NCI-H146 treated with DMSO at 0.1 percent for 48 hours (cell line): Measurements from ENCODE around the gene ACTG1.
"Not testable (repeated sequence)": the region's sequence is repeated elsewhere in the genome, so short reads cannot be mapped to it uniquely, and the experiment has no call there.

Experiments used
- DNase-seq: peaks from one replicate; lab custom pipeline; 2025; ENCODE audit not compliant: unreplicated experiment; lab: John Stamatoyannopoulos, UW

Gene ACTG1

DNA sequence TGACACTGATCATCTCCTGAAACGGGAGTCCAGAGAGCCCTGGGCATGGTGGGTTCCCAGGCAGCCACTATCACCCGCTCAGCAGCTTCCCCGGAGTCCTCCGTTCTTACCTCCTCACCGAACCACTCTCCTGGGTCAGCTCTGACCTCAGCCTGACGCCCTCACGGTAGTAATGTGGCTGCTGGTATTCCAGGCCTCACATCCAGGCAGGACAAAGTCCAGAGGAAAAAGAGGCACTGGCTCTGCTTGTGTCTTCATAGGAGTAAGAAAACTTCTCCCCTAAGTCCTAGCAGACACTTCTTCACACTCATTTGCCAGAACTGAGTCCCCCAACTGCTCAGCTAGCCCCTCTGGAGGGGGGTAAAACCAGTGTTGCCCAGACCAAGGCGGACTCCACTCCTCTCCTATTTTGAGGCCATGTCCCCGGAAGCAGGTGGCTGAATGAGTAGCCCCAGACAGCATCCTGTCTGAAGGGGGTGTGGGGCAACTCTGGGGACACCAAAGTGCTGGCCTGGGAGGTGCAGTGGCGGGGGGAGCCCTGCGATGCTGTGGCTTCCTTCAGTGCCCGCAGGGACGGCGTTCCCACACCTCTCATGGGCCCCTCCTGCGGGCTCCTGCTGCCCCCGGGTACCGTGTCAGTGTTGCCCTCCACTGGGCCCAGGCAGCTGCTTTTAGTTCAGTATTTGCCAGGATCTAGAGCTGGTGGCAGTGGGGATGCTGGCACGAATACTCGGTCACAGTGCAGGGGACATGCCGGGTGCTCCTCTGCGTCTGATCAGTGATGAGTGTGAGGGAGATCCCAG is 20.9 kb upstream of the ACTG1 start:
- no peak for DNase-seq

DNA sequence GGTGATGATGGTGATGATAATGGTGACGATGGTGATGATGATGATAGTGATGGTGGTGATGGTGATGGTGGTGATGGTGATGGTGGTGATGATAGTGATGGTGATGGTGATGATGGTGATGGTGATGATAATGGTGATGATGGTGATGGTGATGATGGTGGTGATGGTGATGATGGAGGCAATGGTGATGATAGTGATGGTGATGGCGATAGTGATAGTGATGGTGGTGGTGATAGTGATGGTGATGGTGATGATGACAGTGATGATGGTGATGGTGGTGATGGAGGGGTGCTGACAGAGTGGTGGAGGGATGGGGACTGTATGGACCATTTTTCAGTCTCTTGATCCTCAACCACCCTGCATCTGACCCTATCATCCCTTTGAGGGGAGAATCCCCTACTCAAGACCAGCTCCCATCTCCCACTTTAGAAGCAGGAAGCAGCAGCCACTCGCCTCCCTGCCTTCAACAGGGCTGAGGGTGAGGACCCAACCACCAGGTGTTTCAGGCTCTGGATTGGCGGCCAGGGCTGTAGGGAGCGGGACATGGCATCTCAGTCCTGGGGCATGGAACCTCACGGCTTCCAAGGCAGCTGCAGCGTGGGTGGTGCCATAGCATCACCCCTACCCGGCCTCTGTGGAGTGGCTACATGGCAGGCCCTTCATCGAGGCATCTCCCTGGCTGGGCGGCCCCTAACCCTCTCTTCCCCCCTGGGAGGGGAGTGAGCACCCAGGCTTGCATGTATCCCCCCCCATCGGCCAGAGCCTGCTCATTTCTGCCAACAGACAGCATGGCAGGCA is 20.1 kb upstream of the ACTG1 start:
- DNase-seq, result no peak

DNA sequence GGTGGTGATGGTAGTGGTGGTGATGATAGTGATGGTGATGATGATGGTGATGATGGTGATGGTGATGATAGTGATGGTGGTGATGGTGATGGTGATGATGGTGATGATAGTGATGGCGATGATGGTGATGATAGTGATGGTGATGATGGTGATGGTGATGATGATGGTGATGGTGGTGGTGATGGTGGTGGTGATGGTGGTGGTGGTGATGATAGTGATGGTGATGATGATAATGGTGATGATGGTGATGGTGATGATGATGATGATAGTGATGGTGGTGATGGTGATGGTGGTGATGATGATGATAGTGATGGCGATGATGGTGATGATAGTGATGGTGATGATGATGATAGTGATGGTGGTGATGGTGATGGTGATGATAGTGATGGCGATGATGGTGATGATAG is 19.4 kb upstream of the ACTG1 start:
- not testable (repeated sequence) for DNase-seq

DNA sequence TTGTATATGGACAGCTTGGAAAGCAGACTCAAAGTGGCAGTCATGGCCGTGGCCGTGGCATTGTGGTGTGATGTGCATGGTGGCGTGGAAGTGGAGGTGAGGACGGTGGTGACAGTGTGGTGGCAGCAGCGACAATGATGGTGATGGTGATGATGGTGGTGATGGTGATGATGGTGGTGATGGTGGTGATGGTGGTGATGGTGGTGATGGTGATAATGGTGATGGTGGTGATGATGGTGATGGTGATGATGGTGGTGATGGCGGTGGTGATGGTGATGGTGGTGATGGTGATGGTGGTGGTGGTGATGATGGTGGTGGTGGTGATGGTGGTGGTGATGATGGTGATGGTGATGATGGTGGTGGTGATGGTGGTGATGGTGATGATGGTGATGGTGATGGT is 18.4 kb upstream of the ACTG1 start:
- not testable (repeated sequence) for DNase-seq

DNA sequence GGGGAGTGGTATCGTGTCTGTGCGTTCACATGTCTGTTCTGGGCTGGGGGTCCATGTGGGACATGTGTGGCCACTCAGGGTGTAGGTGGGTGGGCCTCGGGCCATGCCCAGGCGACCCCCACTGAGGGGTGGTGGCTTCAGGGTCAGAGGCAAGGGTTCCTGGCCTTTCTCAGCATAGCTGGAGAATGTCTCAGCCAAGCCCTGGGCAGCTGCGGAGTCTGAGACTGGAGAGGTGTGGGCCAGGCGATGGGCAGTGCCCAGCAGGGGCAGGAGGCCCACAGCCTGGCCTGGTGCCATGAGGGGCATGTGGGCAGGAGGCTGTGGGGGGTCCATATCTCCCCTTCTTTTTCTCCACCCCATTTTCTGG is 16.8 kb upstream of the ACTG1 start:
- no peak for DNase-seq

DNA sequence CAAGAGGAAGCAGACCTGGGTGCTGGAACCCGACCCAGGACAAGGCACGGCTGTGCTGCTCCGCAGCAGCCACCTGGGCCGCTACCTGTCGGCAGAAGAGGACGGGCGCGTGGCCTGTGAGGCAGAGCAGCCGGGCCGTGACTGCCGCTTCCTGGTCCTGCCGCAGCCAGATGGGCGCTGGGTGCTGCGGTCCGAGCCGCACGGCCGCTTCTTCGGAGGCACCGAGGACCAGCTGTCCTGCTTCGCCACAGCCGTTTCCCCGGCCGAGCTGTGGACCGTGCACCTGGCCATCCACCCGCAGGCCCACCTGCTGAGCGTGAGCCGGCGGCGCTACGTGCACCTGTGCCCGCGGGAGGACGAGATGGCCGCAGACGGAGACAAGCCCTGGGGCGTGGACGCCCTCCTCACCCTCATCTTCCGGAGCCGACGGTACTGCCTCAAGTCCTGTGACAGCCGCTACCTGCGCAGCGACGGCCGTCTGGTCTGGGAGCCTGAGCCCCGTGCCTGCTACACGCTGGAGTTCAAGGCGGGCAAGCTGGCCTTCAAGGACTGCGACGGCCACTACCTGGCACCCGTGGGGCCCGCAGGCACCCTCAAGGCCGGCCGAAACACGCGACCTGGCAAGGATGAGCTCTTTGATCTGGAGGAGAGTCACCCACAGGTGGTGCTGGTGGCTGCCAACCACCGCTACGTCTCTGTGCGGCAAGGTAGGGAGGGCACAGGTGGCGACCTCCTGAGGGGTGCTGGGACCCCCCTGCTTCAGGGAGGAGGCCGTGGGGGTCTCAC is 16.2 kb upstream of the ACTG1 start:
- DNase-seq, result peak; percentile 57

DNA sequence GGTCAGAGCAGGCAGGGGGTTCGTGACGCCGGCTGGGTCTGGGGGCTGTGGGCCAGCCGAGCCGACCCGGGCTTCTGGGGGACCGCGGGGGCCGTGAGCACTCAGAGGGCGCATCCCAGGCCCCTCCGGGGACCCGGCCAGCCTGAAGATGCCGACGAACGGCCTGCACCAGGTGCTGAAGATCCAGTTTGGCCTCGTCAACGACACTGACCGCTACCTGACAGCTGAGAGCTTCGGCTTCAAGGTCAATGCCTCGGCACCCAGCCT is 15.7 kb upstream of the ACTG1 start:
- no peak for DNase-seq

DNA sequence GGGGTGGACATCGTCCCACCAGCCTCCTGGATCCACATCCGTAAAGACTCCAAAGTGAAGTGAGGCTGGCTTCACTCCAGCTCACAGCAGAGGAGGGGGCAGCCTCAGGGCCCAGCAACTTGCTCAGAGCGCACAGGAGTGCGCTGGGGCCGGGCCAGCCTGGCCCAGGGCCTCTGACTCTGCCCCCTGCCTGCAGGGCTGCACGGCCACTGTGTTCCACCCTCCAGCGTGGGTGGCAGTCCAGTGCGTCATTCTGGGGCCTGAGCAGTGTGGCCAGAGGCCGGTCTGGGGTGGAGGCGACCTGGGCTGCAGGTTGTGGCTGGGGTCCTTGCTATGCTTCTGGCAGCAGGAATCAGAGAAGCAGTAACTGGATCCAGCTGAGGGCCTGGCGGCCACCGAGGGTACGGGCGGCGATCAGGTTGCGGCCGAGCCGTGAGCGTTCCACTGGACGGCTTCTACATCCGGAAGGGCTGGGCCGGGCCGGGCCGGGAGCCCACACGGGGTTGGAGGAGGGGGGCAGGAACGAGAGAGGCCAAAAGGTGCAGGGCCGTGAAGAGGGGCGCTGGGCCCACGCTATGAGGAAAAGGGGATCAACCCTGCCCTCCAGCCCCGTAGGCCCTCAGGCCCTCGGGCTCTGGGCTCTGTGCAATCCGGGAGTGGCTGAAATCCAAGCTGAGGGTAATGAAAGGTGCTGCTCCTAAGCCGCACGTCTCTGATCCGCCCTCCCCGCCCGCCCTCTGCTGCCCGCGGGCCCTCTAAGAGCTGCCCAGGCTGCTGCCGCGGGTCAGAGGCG is 15.2 kb upstream of the ACTG1 start, which contains the start of gene FSCN2:
TSS of gene FSCN2 (plus strand) at position 787 of the 793 bp plus-strand sequence. CDS start 155 bp downstream, outside the sequence.
- no peak for DNase-seq

DNA sequence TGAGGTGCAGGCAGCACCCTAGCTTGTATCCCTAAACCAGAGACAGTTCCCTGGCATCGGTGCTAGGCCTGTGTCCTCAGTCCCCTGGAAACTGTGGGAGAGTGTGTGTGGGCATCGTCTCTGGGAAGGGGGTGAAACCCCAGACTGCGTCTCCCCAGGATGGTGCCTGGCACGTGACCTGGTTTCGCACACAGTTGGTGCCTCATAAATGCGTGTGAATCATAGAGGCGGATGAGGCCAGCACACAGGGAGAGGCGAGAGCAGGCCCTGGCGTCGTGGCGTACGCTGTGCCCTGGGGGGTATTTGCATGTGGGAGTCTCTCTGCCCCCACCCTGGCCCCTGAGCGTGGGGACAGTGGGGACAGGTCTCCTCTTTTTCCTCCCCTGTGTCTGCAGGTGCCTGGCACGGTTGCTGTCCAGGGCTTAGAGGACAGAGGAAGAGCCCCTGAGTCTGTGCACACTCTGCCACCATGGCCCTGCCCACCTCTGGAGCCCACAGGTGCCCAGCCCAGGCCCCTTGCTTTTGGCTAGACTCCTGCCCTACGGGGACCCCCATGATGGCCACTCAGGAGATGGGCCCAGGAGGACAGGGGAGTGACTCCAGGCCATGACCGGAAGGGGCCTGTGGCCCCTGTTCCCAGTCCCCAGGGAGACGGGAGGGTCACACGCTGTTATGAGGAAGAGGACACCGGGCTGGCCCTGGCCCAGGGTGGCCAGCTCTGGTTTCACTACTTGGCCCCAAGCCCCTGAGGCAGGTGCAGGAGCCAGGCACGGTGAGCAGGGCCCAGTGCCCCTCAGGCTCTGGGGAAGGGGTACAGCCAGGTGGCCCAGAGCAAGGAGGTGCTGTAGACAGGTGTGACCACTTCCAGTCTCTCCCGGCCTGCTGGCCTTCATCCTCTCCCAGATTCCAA is 14.3 kb upstream of the ACTG1 start:
- DNase-seq, result no peak

DNA sequence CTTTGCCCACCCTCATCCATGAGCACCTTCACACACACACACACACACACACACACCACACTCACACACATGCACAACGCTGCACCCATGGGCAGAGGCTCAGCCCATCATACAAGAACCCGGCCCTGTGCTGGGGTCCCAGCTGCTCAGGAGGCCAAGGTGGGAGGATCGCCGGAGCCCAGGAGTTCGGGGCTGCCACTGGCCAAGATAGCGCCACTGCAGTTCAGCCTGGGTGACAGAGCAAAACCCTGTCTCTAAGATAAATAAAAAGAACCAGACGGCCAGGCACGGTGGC is 12.2 kb upstream of the ACTG1 start:
- no peak for DNase-seq

DNA sequence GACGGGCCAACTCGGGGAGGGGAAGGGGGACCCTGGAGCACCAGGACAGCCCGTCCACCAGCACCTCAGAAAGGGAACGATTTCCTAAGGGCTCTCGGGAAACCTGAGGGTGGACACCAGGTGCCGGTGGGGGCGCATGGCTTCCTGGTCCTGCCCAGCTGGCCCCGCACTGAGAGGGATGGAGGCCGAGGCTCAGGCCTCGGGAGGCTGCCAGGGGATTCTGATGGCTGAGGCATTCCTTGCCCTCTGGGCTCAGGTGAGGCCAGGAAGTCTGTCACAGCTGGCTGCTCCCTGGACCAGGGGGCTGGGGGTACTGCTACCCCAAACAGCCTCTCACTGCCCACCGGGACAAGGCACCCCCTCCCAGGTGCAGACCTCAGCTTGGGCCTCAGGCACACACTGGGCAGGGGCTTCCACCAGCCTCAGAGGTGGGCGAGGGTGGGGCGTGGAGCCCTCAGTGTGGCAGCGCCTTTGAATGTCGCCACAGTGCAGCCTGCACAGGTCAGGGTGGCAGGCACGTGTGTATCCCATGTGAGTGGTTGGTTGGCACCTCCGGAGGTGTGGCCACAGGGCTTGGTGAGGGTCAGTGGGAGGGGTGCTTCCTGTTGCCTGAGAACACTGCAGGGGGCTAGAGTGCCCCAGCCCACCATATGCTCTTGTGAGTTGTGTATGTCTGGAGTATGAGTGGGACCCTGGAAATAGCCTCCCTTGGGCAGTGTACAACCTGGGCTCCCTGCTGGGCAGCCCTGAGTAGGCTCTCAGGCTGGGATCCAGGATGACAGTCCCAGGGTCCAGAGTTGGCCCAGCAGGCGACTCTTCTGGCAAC is 11.7 kb upstream of the ACTG1 start:
- DNase-seq, result no peak

DNA sequence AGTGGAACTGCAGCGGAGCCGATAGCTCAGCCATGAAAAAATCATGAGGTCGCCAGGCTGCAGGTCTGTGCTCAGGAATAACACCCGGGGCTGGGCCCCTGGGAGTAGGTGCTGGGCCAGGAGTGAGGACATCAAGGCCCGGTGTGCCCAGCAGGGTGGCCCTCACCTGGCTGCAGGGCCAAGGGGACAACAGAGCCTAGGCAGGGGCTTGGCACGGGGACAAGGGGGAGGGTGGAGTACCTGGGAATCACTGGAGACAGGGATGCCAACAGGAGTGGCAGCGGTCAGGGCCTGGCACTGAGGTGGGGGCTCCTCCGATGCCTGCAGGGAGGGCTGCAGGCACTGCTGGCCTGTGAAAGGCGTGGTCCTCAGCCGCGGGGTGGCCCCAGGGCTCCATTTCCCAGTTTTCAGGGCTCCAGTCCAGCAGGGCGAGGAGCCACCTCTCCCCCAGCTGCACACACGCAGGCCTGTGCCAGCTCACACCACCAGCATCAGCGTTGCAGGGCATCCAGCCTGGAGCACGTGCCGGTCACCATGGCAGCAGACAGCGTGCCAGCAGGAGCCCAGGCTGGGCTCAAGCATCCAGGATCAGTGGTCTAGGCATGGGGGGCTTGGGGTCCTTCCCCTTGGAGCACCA is 10.9 kb upstream of the ACTG1 start:
- no peak for DNase-seq

DNA sequence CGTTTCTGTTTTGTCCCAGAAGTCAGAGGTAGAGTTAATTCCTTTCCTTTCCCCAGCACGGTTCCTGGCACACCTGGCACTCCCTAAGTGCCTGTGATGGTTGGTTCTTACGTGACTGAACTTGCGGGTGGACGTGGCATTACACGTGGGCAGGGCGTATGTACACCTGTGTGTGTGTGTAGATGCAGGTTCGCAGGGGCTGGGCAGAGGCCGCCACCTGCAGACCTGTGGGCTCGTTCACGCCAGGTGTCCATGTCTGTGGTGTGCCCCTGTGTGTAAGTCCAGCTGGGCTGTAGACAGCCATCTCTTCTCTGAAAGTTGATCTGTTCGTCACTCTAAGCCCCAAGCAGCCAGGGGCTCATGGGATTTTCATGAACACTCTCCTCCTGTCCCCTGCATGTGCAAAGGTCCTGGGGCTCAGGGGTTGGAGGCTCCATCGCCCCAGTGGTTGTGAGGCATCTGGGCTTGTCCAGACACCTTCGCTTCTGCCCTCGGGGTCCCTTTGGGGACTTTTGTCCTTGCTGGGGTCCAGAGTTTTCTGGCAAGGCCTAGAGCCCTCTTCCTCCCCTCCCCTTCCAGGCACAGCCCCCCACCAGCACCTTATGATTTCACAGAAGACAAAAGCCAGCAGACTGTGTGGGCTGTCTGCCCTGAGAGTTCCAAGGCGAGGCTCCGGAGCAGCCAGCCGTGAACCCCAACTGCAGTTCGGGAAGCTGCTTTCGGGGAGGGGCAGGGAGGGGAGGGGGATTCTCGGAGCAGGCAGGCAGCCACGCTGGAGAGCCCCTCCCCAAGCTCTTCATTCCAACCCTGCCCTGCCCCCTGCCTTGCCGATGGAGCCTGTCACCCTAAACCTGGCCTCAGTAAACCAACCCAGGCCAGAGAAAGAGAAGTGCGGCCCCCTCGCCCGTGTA is 10.1 kb upstream of the ACTG1 start:
- no peak for DNase-seq

DNA sequence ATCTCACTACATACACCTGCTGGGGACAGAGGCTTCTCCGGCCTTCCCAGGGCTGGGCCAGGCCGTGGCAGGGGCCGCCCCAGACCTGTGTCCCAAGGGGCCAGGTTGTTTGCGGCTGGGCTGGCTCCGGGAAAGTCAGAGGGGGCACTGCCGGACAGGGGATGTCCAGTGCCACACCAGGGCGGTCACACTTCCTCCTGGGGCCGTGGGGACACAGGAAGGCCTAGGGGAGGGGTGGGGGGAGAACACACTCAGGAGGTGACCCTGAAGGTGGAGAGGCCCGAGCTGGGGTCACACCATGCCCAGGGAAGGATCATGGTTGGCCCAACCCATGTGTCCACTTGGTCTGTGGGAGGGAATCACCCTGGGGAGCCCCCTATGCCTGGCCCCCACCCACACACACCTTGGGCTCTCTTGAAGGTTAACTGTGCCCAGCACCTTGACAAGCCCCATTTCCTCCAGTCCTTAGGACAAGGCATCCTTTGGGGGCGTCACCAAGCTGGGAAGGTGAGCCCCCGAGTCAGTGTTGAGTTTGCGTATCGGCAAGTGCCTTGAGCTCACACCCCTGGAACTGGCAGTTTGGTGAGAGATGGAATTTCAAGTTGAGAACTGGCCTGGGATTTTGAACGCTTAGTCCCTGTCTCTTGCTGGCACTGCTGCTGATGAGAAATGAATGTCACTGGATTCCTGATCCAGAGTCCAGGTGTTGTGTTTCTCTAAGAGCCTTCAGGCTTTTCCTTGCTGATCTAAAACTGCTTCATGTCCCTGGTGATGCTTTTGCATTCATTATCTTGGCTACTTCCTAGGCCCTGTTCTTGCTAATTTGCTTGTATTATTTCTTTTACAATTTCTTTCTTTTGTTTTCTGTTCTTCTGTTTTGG is 7.7 kb upstream of the ACTG1 start:
- no peak for DNase-seq

DNA sequence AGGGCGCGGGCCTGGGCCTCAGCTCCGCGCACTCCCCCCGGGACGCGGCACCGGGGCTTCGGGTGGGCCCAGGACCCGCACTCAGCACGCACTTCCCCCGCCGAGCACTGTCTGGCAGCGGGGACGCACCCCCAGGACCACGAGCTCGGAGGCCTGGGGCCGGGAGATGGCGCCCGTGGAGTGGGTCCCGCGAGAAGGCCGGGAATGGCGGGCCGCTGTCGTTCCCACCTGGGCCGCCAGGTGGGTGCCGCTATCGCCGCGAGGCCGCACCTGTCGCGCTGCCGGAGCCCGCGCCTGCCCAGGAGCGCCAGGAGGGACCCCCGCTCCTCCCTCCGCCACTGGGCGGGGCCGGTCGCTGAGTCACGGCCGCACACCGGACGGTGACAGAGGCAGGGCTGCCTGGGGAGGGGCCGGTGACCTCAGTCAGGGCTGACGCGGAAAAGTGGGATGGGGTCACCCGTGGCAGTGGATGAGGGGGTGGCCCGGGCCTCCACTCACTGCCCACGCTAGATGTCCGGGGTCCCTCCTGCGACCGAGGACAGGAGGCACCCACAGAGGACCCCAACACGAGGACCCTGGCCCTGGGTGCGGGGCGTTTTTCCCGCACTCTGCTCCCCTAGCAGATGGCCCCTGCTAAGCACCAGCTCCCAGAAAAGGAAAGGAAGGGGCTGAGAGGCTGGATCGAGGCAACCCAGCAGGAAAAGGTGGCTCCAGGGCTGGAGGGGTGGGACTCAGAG is 6.9 kb upstream of the ACTG1 start:
- DNase-seq, result peak; percentile 31

DNA sequence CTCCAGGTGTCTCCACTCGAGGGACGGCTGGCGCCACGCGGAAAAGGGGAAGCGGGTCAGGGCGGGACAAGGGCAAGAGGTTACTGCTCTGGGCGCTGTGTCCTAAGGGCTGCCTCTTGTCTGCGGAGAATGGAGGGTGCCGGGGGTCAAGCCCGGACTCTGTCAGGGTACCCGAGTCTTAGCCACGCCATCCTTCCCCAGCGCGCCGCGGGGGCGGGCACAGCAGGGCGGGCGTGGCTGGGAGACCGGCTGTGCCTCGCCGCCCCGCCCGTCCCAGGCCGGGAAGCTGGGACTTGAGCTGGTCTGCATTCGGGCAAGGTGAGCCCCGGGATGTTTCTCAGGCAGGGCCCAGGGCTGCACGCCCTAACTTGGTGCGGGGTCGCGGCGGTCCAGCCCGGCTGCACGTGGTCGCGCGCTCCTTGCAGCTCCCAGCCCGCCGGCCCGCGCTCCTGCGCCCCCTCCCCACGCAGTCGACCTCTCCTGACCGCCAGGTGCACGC is 6.2 kb upstream of the ACTG1 start:
- DNase-seq, result no peak
